ENCODE data around the gene TSC2.
A peak's percentile ranks its signal among the peaks of the same experiment; 100 is the strongest.

Gene TSC2

GRCh38 chr16:2003827-2004641 is 43.8 kb upstream of the TSC2 start:
- peaks cover 53% of the 10 kb centered on the region for H3K4me1 ChIP-seq (ENCODE audit: control insufficient read depth, insufficient read depth, low read length)
- peak overlapping the region in 1 of 2 donors; percentile 28 for H3K9ac ChIP-seq (ENCODE audit: low read length in 2 of 2)
- no peak overlapping the region for H3K27ac ChIP-seq (ENCODE audit: low read length)
- peak overlapping the region in 1 of 2 donors; percentile 35 for H3K4me3 ChIP-seq (ENCODE audit: low read length in 2 of 2)
- H3K36me3 ChIP-seq (ENCODE audit: control insufficient read depth in 2 of 2, insufficient read depth in 2 of 2, low read length in 2 of 2) = peaks cover 16 to 26% of the 10 kb centered on the region in 2 donors
- no peaks in the 10 kb centered on the region for H3K27me3 ChIP-seq (ENCODE audit: control insufficient read depth in 1 of 2, insufficient read depth in 2 of 2, low read length in 2 of 2)
- H3K9me3 ChIP-seq (ENCODE audit: control insufficient read depth in 2 of 2, low read length in 2 of 2) = no peaks in the 10 kb centered on the region

DNA sequence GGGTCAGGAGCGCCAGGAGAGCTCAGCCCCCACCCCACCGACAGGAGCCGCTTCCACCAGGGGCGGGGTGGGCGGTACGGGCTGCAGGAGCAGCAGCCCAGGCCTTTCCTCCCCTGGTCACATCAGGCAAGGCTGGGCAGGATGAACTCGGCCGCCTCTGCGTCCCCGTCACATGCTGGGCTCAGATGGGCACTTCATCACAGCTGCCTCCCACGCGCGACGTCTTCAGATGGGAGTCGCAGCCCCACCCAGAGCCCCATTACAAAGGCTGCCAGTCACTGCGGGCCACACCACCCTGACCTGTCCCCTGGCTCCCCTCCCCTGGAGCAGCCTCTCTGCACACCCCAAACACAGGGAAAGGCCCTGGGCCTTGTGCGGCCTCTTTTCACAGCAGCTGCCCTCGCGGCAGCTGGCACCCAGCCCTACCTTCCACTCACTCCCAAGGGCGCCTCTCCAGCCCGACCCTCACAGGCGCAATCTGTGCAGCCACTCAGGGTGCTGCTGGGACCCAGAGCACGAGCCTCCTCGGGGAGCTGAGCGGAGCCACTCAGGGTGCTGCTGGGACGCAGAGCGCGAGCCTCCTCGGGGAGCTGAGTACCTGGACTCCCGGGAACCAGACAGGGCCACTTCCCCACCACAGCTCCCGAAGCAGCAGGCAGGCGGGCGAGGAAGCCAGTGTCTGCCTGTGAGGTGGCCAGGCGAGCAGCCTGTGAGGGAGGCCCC is 42.8 kb upstream of the TSC2 start:
- no peaks in the 10 kb centered on the region for H3K27me3 ChIP-seq (ENCODE audit: control insufficient read depth in 1 of 2, insufficient read depth in 2 of 2, low read length in 2 of 2)
- no peak overlapping the region for H3K27ac ChIP-seq (ENCODE audit: low read length)
- H3K4me3 ChIP-seq (ENCODE audit: low read length in 2 of 2) = no peak overlapping the region
- H3K4me1 ChIP-seq (ENCODE audit: control insufficient read depth, insufficient read depth, low read length) = peaks cover 57% of the 10 kb centered on the region
- no peak overlapping the region for H3K9ac ChIP-seq (ENCODE audit: low read length in 2 of 2)
- peaks cover 15 to 22% of the 10 kb centered on the region in 2 donors for H3K36me3 ChIP-seq (ENCODE audit: control insufficient read depth in 2 of 2, insufficient read depth in 2 of 2, low read length in 2 of 2)
- no peaks in the 10 kb centered on the region for H3K9me3 ChIP-seq (ENCODE audit: control insufficient read depth in 2 of 2, low read length in 2 of 2)

GRCh38 chr16:2005646-2006045 is 42.1 kb upstream of the TSC2 start:
- Histone ChIP-seq H3K9ac (ENCODE audit: low read length in 2 of 2) (no peak overlapping the region), H3K36me3 (ENCODE audit: control insufficient read depth in 2 of 2, insufficient read depth in 2 of 2, low read length in 2 of 2) (peaks cover 13 to 19% of the 10 kb centered on the region in 2 donors), H3K27me3 (ENCODE audit: control insufficient read depth in 1 of 2, insufficient read depth in 2 of 2, low read length in 2 of 2) (no peaks in the 10 kb centered on the region), H3K27ac (ENCODE audit: low read length) (no peak overlapping the region), H3K4me3 (ENCODE audit: low read length in 2 of 2) (no peak overlapping the region), H3K4me1 (ENCODE audit: control insufficient read depth, insufficient read depth, low read length) (peaks cover 64% of the 10 kb centered on the region), H3K9me3 (ENCODE audit: control insufficient read depth in 2 of 2, low read length in 2 of 2) (no peaks in the 10 kb centered on the region)

DNA sequence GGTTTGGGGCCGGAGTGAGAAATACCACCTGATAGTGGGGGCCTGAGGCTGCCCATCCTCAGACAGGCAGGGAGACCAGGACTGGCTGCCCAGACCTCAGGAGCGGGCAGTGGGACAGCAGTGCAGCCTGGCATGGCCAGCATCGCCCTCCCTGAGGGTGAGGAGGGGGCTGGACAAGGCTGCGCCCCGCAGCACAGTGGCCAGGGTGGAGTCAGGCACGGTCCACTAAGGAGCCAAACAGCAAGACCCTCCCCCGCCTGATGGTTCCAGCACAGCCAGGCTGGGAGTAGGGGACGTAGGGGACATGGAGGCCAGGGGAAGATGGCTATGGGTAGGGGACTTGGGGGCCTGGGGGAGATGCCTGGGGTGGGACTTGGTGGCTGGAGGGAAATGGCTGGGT is 41.5 kb upstream of the TSC2 start:
- Histone ChIP-seq H3K27me3 (ENCODE audit: control insufficient read depth in 1 of 2, insufficient read depth in 2 of 2, low read length in 2 of 2) (no peaks in the 10 kb centered on the region), H3K9ac (ENCODE audit: low read length in 2 of 2) (no peak overlapping the region), H3K36me3 (ENCODE audit: control insufficient read depth in 2 of 2, insufficient read depth in 2 of 2, low read length in 2 of 2) (peaks cover 11 to 13% of the 10 kb centered on the region in 2 donors), H3K27ac (ENCODE audit: low read length) (no peak overlapping the region), H3K4me3 (ENCODE audit: low read length in 2 of 2) (no peak overlapping the region), H3K4me1 (ENCODE audit: control insufficient read depth, insufficient read depth, low read length) (peaks cover 64% of the 10 kb centered on the region), H3K9me3 (ENCODE audit: control insufficient read depth in 2 of 2, low read length in 2 of 2) (no peaks in the 10 kb centered on the region)

GRCh38 chr16:2007081-2007836 is 40.5 kb upstream of the TSC2 start:
- Histone ChIP-seq H3K36me3 (ENCODE audit: control insufficient read depth in 2 of 2, insufficient read depth in 2 of 2, low read length in 2 of 2) (peaks cover 2 to 3% of the 10 kb centered on the region in 2 donors), H3K9me3 (ENCODE audit: control insufficient read depth in 2 of 2, low read length in 2 of 2) (no peaks in the 10 kb centered on the region), H3K4me1 (ENCODE audit: control insufficient read depth, insufficient read depth, low read length) (peaks cover 64% of the 10 kb centered on the region), H3K9ac (ENCODE audit: low read length in 2 of 2) (peak overlapping the region in 1 of 2 donors; percentile 47), H3K27ac (ENCODE audit: low read length) (no peak overlapping the region), H3K4me3 (ENCODE audit: low read length in 2 of 2) (peak overlapping the region in 1 of 2 donors; percentile 77), H3K27me3 (ENCODE audit: control insufficient read depth in 1 of 2, insufficient read depth in 2 of 2, low read length in 2 of 2) (no peaks in the 10 kb centered on the region)

GRCh38 chr16:2008009-2008526 is 39.7 kb upstream of the TSC2 start:
- Histone ChIP-seq H3K4me1 (ENCODE audit: control insufficient read depth, insufficient read depth, low read length) (peaks cover 64% of the 10 kb centered on the region), H3K9me3 (ENCODE audit: control insufficient read depth in 2 of 2, low read length in 2 of 2) (no peaks in the 10 kb centered on the region), H3K27ac (ENCODE audit: low read length) (no peak overlapping the region), H3K9ac (ENCODE audit: low read length in 2 of 2) (peak overlapping the region; percentile 84 to 88), H3K36me3 (ENCODE audit: control insufficient read depth in 2 of 2, insufficient read depth in 2 of 2, low read length in 2 of 2) (no peaks in the 10 kb centered on the region), H3K27me3 (ENCODE audit: control insufficient read depth in 1 of 2, insufficient read depth in 2 of 2, low read length in 2 of 2) (no peaks in the 10 kb centered on the region), H3K4me3 (ENCODE audit: low read length in 2 of 2) (peak overlapping the region in 1 of 2 donors; percentile 77)

GRCh38 chr16:2008631-2009163 is 39.1 kb upstream of the TSC2 start:
- Histone ChIP-seq H3K4me3 (ENCODE audit: low read length in 2 of 2) (peak overlapping the region; percentile 77 to 87), H3K9me3 (ENCODE audit: control insufficient read depth in 2 of 2, low read length in 2 of 2) (no peaks in the 10 kb centered on the region), H3K4me1 (ENCODE audit: control insufficient read depth, insufficient read depth, low read length) (peaks cover 59% of the 10 kb centered on the region), H3K9ac (ENCODE audit: low read length in 2 of 2) (peak overlapping the region; percentile 84 to 88), H3K27ac (ENCODE audit: low read length) (no peak overlapping the region), H3K36me3 (ENCODE audit: control insufficient read depth in 2 of 2, insufficient read depth in 2 of 2, low read length in 2 of 2) (no peaks in the 10 kb centered on the region), H3K27me3 (ENCODE audit: control insufficient read depth in 1 of 2, insufficient read depth in 2 of 2, low read length in 2 of 2) (no peaks in the 10 kb centered on the region)

DNA sequence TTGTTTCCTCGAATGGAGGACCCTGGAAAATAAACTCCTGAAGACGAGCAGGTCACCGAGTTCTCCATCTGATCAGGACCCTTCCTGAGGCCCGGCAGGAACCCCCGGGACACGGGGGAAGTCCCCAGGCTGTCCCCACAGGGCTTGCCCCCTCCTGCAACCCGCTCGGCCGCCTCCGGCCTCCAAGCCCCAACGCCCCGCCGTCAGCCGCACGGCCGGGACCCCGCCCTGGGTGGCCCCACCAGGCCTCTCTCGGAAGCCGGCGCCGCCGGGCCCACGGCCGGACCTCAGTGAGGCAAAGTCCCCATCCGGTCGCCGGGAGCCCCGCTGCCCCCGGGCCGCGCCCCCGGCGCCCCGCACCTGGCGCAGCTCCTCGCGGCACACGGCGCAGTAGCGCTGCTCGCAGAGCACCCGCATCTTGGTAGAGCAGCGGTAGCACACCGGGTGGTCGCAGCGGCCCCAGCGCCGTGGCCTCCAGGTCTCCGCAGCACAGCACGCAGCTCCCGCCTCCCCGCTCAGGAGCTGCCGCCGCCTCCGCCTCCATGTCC is 38.5 kb upstream of the TSC2 start:
- H3K9me3 ChIP-seq (ENCODE audit: control insufficient read depth in 2 of 2, low read length in 2 of 2) = no peaks in the 10 kb centered on the region
- peak overlapping the region; percentile 84 to 88 for H3K9ac ChIP-seq (ENCODE audit: low read length in 2 of 2)
- no peaks in the 10 kb centered on the region for H3K27me3 ChIP-seq (ENCODE audit: control insufficient read depth in 1 of 2, insufficient read depth in 2 of 2, low read length in 2 of 2)
- peak overlapping the region; percentile 31 for H3K27ac ChIP-seq (ENCODE audit: low read length)
- H3K36me3 ChIP-seq (ENCODE audit: control insufficient read depth in 2 of 2, insufficient read depth in 2 of 2, low read length in 2 of 2) = no peaks in the 10 kb centered on the region
- peak overlapping the region; percentile 77 to 87 for H3K4me3 ChIP-seq (ENCODE audit: low read length in 2 of 2)
- H3K4me1 ChIP-seq (ENCODE audit: control insufficient read depth, insufficient read depth, low read length) = peaks cover 54% of the 10 kb centered on the region

GRCh38 chr16:2009791-2010510 is 37.8 kb upstream of the TSC2 start, which contains the start of gene ZNF598:
ZNF598 (minus strand) TSS chr16:2009821.
- Histone ChIP-seq H3K9ac (ENCODE audit: low read length in 2 of 2) (peak within 1 kb of the TSS; percentile 88), H3K4me3 (ENCODE audit: low read length in 2 of 2) (peak within 1 kb of the TSS; percentile 77 to 87), H3K36me3 (ENCODE audit: control insufficient read depth in 2 of 2, insufficient read depth in 2 of 2, low read length in 2 of 2) (no peaks in the 10 kb centered on the region), H3K27me3 (ENCODE audit: control insufficient read depth in 1 of 2, insufficient read depth in 2 of 2, low read length in 2 of 2) (no peaks in the 10 kb centered on the region), H3K9me3 (ENCODE audit: control insufficient read depth in 2 of 2, low read length in 2 of 2) (no peaks in the 10 kb centered on the region), H3K27ac (ENCODE audit: low read length) (peak within 1 kb of the TSS; percentile 81), H3K4me1 (ENCODE audit: control insufficient read depth, insufficient read depth, low read length) (peaks cover 47% of the 10 kb centered on the region)

All from stomach smooth muscle (tissue), 2 donors.